ENCODE results near the gene PTOV1. TPM values are rescaled to one million over a fixed set of nuclear protein-coding genes. Genes with fewer than 3 reads are reported as not detected.

Gene PTOV1
- total and polyA plus RNA-seq, 4 donors, result 62.9 to 115 (median 89.4) TPM

- Histone ChIP-seq H3K27ac (ENCODE audit: low read depth in 1 of 2, low read length in 1 of 2) (peak within 1 kb of the TSS; percentile 84 to 87), H3K9me3 (ENCODE audit: control insufficient read depth in 4 of 4, insufficient read depth in 3 of 4, low read length in 3 of 4) (no peaks in the 10 kb centered on the region), H3K36me3 (ENCODE audit: control insufficient read depth in 4 of 4, insufficient read depth in 4 of 4, low read length in 4 of 4) (peaks cover 0 to 2% (median 0%) of the 10 kb centered on the region in 4 donors), H3K27me3 (ENCODE audit: control insufficient read depth in 3 of 3, insufficient read depth in 3 of 3, low read length in 2 of 3) (no peaks in the 10 kb centered on the region), H3K4me3 (peak within 1 kb of the TSS; percentile 43), H3K4me1 (ENCODE audit: control insufficient read depth in 5 of 5, insufficient read depth in 5 of 5, low read length in 5 of 5) (peaks cover 0 to 20% (median 8%) of the 10 kb centered on the region in 5 donors), H3K9ac (ENCODE audit: insufficient read depth in 1 of 2, low read length in 2 of 2) (peak within 1 kb of the TSS; percentile 81 to 99)
- ATAC-seq (ENCODE audit: insufficient read depth, low FRiP score) (peak; percentile 64), DNase-seq (peak; percentile 99 to 100 (median 99))
- WGBS, 2 donors, result 1% methylated on average over 44 to 45 of the region's 45 CpGs
- TF ChIP-seq CTCF (IDR thresholded peaks at IDR 0.05; ENCODE audit: control extremely low read depth, extremely low read depth), result no peak
These were observed 37.7 kb upstream of the PTOV1 start, which contains the start of gene FUZ for GRCh38 chr19:49812997-49813861. TSS of gene FUZ (minus strand) at chr19:49813292. CDS start at chr19:49813106, 186 bp downstream.

DNA sequence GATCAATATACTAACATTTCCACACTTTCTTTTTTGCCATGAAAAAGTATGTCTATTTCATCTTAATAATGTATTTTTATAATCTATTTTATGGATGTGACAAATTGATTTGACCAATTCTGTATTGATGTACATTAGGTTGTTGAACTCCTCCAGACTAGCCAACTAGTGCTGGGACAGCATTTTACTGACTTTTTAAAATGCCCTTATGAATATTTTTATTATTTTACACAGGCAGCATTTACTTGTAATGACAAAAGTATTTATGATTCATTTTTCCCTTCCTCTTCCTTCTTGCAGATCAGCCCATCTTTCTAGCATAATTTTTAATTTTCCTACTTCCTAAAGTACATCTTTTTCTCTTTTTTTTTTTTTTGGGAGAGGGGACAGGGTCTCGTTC is 36.9 kb upstream of the PTOV1 start:
- Histone ChIP-seq H3K27ac (ENCODE audit: low read depth in 1 of 2, low read length in 1 of 2) (no peak overlapping the region), H3K4me1 (ENCODE audit: control insufficient read depth in 5 of 5, insufficient read depth in 5 of 5, low read length in 5 of 5) (peaks cover 0 to 24% (median 7%) of the 10 kb centered on the region in 5 donors), H3K9me3 (ENCODE audit: control insufficient read depth in 4 of 4, insufficient read depth in 3 of 4, low read length in 3 of 4) (no peaks in the 10 kb centered on the region), H3K36me3 (ENCODE audit: control insufficient read depth in 4 of 4, insufficient read depth in 4 of 4, low read length in 4 of 4) (peaks cover 0 to 5% (median 0%) of the 10 kb centered on the region in 4 donors), H3K9ac (ENCODE audit: insufficient read depth in 1 of 2, low read length in 2 of 2) (peak overlapping the region in 1 of 2 donors; percentile 99), H3K27me3 (ENCODE audit: control insufficient read depth in 3 of 3, insufficient read depth in 3 of 3, low read length in 2 of 3) (no peaks in the 10 kb centered on the region), H3K4me3 (no peak overlapping the region)
- ATAC-seq (ENCODE audit: insufficient read depth, low FRiP score), result no peak
- no peak for TF ChIP-seq CTCF (IDR thresholded peaks at IDR 0.05; ENCODE audit: control extremely low read depth, extremely low read depth)
- DNase-seq, result no peak
- WGBS, 2 donors, result 87 to 94% methylated on average over 1 of the region's 1 CpG

GRCh38 chr19:49816590-49816989 is 34.4 kb upstream of the PTOV1 start:
- H3K27me3 ChIP-seq (ENCODE audit: control insufficient read depth in 3 of 3, insufficient read depth in 3 of 3, low read length in 2 of 3), result no peaks in the 10 kb centered on the region
- peak overlapping the region in 1 of 2 donors; percentile 97 for H3K9ac ChIP-seq (ENCODE audit: insufficient read depth in 1 of 2, low read length in 2 of 2)
- peaks cover 0 to 19% (median 5%) of the 10 kb centered on the region in 5 donors for H3K4me1 ChIP-seq (ENCODE audit: control insufficient read depth in 5 of 5, insufficient read depth in 5 of 5, low read length in 5 of 5)
- no peak for TF ChIP-seq CTCF (IDR thresholded peaks at IDR 0.05; ENCODE audit: control extremely low read depth, extremely low read depth)
- H3K27ac ChIP-seq (ENCODE audit: low read depth in 1 of 2, low read length in 1 of 2), result peak overlapping the region; percentile 68 to 95
- H3K36me3 ChIP-seq (ENCODE audit: control insufficient read depth in 4 of 4, insufficient read depth in 4 of 4, low read length in 4 of 4), result peaks cover 0 to 7% (median 3%) of the 10 kb centered on the region in 4 donors
- no peaks in the 10 kb centered on the region for H3K9me3 ChIP-seq (ENCODE audit: control insufficient read depth in 4 of 4, insufficient read depth in 3 of 4, low read length in 3 of 4)
- peak in 1 of 3 donors; percentile 22 for DNase-seq
- no peak overlapping the region for H3K4me3 ChIP-seq
- 84 to 93% methylated on average over 14 of the region's 14 CpGs for WGBS, 2 donors
- no peak for ATAC-seq (ENCODE audit: insufficient read depth, low FRiP score)
